NCI-H1436 (cell line): ENCODE results near the gene ADGRL3.
"Not testable (repeated sequence)": the region's sequence is repeated elsewhere in the genome, so short reads cannot be mapped to it uniquely, and the experiment has no call there.

Experiments
- DNase-seq: peaks from one replicate; lab custom pipeline; 2025; lab: John Stamatoyannopoulos, UW

Gene ADGRL3

DNA sequence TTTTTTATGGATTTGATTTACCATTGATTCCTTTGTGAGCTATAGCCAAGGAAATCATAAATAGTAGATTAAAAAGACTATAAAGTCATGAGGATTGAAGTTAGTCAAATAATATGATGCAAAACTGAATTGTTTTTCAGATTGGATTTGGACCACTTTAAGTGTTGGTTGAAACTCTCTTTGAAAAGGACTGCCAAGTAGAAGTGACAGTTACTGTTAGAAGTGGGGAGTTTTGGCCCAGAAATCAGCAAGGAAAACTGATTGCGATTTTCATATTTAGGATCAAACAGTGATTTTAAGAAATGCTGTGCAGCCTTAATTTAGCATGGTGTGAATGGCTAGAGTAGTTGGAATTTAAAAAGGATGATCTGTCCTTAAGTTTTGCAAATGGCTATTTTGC lies 4.9 kb downstream of the ADGRL3 start:
- no peak for DNase-seq

DNA sequence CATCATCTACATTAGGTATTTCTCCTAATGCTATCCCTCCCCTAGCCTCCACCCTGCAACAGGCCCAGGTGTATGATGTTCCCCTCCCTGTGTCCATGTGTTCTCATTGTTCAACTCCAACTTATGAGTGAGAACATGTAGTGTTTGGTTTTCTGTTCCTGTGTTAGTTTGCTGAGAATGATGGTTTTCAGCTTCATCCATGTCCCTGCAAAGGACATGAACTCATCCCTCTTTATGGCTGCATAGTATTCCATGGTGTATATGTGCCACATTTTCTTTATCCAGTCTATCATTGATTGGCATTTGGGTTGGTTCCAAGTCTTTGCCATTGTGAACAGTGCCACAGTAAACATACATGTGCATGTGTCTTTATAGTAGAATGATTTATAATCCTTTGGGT lies 7.0 kb downstream of the ADGRL3 start:
- DNase-seq = not testable (repeated sequence)

DNA sequence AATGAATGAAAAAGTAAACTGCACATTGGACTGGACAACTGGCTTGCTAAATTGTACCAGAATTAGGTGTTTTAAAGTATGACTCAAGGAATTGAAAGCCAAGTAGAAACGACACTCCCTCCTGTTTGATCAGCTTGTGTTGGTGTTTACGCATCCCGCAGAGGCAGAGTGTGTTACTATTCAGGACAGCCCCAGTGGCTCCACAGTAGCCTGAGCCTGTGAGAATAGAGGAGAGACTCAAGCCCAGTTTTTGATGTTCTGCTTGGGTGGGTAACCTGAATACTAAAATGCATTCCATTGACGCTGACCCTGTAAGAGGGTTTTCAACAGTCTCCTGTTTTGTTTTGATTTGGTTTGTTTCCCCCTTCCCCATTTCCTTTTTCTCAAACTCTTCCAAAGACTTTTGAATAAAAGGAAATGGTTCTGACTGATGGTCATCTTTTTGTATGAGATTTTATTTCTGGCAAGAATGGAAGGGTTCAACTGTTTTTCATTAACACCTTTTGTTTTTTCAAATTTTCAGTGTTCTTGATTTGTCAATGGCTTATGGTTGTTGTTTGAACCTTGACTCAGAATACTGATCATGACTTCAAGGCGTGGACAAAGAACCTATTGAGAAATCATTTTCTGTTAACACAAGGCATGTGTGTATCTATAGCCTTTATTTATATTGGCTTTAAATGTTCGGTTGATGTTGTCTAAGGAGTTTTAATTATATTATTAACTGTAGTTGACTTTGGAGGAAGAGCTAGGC lies 10.2 kb downstream of the ADGRL3 start:
- no peak for DNase-seq

DNA sequence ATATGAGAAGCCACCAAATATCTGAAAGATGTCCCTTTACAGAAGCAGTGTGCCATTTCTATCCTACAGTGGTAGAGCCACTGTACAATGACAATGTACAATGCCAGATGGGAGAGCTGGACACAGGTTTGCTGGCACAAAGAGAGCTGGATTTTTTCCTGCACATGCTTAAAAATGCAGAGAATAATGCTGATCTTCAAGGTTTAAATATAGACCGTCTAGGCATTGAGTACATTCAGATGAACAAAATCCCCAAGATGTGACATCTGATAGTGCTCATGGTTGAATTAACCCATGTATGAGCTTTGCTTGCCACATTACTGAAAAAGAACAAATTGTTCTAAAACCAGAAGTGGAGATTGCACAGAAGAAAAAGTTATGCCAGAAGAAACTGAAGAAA lies 11.7 kb downstream of the ADGRL3 start:
- DNase-seq = no peak

DNA sequence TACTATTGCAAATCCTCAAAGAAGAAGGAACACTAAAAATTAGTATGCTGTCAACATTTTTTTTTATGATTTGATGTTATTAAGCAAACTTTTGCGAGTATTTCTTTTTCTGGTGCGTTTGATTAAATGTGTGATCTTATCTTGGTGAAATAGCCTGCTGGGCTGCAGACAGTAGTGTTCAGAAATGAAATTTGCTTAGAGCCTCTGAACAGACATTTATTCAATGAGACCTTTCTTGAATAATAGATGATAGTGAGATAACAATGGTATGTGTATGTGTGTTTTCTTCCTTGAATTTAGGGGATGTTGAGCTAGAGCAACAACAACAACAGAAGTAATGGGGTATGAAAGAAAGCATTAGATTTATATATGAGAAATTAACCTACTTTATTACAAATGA lies 12.7 kb downstream of the ADGRL3 start:
- DNase-seq = no peak

DNA sequence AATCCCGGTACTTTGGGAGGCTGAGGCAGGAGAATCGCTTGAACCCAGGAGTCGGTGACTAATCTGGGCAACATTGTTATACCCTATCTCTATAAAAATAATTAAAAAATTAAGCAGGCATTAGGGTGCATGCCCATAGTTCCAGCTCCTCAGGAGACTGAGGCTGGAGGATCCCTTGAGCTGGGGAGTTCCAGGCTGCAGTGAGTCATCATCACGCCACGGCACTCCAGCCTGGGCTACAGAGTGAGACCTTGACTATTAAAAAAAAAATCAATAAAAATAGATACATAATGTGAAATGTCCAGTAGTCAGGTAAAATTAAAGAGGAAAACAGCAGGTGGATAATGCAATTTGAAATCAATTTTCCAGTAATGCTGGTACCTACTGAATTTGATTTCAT lies 14.6 kb downstream of the ADGRL3 start:
- DNase-seq = no peak

DNA sequence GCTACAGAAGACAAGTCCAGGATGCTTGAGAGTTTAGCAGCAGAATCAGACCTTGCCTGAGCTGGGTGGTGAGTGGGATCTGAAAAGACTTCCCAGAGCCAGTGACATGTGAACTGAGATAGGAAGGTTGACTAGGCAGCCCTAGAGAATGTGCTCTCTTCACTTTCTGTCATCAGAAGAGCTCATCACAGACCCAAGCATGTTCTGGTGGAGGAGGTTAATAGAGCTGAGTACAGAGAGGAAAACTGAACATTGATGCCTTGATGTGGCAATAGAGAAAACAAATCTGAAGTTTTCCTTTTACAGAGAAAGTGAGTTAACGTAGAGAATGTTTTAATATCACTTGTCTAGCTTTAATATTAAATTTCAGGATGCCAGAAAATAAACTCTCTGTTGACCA lies 17.1 kb downstream of the ADGRL3 start:
- DNase-seq = no peak

DNA sequence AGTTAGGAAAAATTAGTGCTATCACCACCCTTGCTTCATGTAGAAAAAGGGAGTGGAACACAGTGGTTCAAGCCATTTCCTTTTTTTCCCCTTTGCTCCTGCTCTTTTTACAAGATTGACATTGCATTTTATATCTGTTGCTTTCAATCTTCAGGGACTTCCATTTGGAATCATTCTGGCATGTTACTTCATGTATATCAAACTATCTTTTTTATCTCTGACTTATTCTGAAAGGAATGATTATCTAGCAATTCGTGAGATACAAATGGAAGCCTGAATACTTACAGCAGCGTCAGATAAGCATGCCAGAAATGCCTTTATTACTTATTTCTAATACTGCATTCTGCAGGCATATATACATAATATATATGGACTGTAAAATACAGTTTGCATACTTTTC lies 20.4 kb downstream of the ADGRL3 start:
- no peak for DNase-seq

DNA sequence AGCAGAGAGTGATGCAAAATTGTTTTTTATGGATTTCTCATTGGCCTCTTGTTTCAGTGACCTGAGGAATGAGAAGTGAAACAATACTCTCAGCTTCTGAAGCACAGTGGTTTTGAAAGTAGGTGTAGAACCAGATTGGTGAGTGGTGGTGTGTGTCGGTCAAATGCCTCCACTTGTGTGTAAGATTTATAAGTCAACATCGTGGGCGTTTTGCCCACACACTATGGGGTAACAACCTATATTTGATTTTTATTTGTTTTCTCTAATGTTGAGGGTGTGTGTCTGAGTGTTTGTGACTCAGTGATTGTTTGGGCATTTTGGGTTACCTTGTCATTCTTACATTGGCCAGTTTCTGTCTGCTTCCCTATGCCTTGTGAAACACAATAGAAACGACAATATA lies 23.3 kb downstream of the ADGRL3 start:
- DNase-seq = no peak

DNA sequence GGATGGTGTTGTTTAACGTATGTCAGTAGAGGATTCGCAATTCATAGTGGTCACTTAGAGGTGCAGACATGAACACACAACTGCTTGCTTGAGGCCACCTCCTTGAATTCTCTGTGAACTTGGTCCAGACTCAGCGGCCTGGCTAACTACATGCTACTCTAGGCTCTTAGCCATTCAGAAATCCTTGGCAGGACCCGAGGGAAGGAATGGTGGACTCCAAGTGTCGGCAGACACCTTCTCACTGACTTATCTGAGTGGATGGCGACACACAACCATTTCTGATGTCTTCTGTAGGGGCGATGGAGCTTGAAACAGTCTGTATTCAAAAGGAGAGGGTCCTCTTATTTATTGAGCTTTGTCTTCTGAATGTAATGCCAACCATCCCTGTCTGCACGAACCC lies 24.4 kb downstream of the ADGRL3 start:
- DNase-seq = no peak

DNA sequence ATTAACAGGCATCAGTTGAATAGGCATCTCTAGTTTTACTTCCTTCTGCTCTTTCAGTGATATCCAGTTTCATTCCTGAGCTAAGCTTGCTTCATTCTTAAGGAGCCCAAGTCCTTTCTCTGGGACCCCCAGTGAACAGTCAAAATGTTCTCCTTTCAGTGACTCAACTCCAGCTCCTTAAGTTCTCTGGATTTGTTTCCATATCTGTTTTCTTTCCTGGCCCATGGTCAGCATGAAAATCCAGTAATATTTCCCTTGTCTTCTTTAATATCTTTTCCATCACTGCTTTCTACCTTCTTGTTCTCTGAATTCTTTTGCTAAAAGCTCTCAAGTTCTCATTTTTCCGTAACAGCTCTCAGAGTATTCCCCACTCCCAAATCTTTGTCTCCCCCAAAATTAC lies 25.5 kb downstream of the ADGRL3 start:
- DNase-seq = no peak

DNA sequence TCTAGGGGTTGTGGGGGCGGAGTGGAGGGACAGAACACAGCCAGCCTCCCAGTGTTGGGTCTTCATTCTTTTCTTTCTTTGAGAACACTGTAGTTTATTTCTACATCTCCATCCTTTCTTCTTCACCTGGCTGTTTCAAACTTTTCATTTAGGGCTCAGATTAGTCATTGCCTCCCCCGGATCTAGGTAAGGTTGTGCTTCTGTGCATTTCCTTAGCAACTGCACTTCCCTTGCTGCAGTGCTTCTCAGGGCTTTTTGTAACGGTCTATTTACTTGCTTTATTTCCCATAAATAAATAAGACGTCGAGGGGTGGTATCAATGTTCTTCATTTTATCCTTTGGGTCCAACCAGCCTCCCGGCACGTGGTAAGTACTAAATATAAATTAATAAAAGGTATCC lies 31.3 kb downstream of the ADGRL3 start:
- DNase-seq = no peak

DNA sequence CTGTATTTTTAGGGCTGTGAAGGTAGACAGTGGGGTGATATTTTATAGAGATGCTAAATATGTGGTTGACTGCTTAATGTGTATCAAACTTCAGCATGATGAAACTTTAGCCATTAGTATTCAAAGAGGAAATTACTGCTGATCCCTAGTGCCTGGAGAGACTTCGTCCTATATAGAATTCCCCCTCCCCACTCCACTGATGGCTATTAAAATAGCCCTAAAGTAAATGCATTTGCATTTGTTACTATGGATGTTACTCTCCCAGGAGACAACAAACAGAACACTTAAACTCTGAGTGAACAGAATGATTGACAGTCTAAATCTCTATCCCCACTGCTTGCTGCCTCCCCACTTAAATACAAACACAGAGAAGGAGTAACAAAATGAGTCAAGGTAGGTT lies 39.1 kb downstream of the ADGRL3 start:
- no peak for DNase-seq

DNA sequence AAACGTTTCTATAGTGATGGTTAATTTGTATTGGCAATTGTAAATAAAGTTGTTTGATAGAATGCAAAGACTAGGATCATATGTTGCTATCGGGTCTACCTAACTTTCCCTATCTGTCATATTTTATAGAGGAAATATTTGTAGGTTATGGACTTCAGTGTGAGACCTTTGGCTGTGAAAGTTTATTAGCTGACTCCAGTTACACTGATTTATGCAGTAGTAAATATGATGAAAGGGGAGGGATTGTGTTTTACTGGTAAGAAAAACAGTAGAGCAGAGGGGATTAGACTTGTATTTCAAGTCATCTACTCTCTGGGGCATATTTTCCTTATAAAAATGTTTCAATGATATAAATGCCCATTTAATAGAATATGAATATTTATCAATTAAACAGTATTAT lies 43.8 kb downstream of the ADGRL3 start:
- no peak for DNase-seq

DNA sequence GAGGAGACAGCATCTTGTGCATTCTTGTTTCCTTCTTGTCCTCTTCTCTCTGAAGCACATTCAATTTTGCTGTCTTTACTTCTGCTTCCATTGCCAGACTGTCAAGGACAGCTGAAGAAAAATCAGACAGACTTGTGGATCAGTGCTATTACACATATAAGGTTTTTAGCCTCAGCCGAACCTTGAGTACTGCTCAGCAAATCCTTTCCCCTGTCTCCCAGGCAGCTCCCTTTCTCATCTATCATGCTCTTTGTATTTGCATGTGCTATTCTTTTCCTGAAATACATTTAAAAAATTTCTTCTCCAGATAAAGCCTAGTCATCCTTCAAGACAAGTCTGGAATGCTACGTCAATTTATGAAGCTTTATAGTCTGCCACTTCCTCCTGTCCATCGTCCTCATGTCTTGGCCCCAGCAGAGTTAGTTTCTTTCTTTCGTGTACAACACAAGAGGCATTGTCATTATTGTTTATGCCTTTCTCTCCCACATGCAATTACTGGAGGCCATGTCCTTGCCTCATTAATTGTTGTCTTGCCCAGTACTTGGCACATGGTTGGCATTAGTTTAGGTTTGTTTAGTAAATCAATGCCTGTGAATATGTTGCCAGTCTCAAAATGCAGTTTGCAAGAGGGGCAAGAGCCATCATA lies 45.1 kb downstream of the ADGRL3 start:
- no peak for DNase-seq

DNA sequence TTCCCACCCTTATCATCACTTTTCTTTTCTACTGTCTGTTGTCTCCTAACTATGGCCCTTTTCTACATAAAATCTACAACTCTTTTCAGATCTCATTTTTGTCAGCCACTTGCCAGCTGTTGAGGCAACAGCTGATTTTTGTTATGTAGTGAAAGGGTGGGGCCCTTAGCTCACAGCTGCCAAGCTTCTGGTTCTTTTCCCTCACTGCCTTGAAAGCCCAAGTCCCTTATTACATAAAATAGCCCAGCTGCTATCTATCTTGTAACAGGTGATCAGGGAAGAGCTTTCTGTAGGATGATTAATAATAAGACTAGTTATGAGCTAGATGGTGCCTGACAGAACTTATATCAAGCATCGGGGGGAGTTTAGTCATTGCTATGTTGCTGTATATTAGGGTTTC lies 45.9 kb downstream of the ADGRL3 start:
- no peak for DNase-seq

DNA sequence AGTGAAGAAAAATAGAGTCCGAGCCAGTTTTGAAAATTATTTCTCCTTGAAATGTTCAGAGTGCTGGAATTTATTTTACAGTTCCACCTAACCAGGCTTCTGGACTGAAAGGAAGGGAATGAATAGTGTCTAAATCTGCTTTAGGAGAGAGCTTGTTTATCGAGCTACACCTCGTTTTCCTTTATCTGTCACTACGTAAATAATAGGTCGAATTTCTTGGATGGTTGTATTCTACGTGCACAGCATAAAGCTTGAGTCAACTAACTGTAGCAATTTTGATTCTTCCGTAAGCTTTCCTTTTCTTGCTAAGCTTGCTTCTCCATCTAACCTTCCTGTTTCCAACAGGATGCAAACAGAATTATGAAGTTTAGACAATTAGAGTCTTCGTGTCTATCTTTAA lies 48.6 kb downstream of the ADGRL3 start:
- DNase-seq = no peak

DNA sequence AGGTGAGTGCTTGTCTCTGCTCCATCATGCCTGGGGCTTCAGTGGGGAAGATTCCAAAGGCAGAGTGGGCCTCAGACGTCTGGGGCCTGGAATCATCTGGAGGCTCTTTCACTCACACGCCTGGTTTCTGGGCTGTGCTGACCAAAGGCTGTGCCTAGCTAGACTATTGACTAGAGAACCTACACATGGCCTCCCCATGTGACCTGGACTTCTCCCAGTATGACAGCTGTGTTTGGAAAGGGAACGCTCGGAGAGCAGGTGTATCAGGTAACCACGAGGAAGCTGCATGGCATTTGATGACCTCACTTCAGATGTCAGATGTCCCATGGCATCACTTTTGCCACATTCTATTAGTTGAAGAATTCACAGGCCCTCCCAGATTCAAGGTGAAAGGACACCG lies 51.0 kb downstream of the ADGRL3 start:
- DNase-seq = no peak

DNA sequence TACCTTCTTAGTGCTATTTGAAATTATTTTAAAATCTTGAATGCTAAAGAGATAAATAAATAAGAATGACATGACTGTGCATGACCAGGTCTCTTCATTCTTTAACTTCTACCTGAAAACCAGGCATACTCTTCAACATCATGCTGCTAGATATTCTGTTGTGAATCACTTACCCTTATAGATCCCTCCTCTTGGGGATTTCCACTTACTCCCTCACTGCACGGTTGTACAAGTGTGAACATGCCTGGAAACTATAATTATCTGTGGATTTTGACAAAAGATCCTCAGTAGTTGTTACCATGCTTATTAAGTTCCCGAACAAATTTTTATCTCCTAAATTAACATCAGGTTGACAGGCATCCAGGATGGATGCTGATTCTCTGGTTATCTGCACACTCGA lies 54.3 kb downstream of the ADGRL3 start:
- DNase-seq = no peak

DNA sequence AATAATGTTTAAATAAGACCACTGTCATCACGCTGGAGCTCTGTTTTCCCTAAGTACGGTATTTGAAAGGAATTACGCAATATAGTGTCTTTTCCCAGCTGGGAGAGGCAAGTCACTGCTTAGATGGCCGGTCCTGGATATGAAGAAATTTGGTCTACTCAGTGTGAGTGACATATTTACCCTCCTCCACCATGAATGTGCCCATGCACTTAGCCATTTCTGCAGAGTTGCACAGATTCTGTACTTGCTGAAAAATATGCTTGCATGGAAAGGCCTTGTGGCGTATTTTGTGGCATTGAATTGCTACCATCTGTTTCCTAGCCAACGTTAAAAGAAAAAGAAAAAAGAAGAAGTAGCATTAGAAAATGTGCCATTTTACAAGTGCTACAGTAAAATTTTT lies 73.1 kb downstream of the ADGRL3 start:
- DNase-seq = no peak

DNA sequence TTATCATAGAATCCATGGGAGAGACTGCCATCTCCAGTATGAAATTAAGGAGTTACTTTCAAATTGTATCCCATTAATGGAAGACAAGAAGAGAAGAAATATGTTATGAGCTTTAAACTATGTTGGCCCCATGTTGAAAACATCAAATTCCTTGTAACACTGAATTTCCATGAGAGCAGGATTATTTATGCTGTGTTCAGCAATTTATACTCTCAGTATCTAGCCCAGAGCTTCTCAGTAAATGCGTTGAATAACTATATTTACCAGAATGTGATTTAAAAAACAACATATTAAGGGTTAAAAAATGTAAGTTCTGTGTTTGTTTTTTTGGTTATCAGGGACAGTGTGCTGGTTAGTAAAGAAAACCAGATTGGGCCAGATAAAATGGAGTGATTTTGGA lies 74.2 kb downstream of the ADGRL3 start:
- no peak for DNase-seq

DNA sequence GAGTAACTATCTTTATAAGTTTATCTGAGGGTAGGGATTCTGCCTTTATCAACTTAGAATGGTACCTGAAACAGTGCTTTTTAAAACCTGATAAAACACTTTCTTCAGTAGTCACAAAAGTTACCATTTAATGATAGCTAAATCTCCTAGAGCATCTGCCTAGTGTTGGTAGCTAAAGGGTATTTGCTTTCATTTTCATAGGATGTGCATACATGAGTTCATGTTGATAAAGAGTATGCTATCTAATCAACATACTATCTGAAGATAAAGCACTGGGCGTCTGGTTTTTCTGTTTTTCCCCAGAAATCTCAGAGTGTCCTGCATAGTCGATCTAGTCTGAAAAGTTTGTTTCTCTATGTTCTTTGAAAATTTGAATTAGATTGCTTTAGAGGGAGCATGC lies 75.1 kb downstream of the ADGRL3 start:
- DNase-seq = no peak

DNA sequence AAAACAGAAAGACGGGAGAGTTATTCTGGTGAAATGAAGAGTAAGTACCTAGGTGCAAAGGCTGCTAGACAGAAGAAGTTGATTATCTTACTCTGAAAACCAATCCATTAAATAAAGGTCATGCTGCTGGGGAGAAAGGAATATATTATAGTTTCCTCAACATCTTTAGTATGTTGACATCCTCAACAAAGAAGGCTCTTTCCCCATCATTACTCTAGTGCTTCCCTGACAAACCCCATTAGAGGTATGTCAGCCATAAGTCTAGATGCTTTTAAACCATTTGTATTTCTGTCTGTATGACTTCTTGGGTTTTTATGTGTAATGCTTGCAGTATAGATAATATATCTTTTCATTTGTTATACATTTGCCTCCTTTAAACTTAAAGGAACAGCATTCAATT lies 75.9 kb downstream of the ADGRL3 start:
- DNase-seq = no peak
